LNCAP (cell line): ENCODE measurements around the gene TTC9B.

ENCODE experiments used
- TF ChIP-seq, protein P1 (sequence below): fragments of 450-650 bp; IDR thresholded peaks from 2 replicates; pipeline ENCODE4 v1.5.1; 2017; ENCODE audit warnings: mild to moderate bottlenecking

TTC9B gene

DNA sequence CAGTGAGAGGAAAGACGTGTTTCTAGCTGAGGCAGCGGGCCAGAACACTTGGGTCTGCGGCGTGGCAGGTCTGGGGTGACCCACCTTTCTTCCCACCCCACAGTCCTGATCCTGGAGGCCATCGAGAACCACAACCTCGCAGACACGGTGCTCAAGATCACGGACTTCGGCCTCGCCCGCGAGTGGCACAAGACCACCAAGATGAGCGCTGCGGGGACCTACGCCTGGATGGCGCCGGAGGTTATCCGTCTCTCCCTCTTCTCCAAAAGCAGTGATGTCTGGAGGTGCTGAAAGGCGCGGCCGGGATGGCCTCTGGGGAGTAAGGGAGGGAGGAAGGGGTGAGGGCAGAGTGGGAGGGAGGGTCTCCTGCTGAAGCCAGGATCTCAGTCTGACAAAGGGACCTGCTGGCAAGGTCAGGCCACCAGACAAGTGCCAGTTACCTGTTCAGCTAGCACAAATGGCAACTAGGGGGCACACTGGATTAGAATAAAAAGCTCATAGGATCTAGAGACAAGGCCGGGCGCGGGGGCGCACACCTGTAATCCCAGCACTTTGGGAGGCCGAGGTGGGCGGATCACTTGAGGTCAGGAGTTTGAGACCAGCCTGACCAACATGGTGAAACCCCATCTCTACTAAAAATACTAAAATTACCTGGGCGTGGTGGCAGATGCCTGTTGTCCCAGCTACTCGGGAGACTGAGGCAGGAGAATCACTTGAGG, 19.8 kb downstream of the TTC9B start:
- TF ChIP-seq, protein P1, sequence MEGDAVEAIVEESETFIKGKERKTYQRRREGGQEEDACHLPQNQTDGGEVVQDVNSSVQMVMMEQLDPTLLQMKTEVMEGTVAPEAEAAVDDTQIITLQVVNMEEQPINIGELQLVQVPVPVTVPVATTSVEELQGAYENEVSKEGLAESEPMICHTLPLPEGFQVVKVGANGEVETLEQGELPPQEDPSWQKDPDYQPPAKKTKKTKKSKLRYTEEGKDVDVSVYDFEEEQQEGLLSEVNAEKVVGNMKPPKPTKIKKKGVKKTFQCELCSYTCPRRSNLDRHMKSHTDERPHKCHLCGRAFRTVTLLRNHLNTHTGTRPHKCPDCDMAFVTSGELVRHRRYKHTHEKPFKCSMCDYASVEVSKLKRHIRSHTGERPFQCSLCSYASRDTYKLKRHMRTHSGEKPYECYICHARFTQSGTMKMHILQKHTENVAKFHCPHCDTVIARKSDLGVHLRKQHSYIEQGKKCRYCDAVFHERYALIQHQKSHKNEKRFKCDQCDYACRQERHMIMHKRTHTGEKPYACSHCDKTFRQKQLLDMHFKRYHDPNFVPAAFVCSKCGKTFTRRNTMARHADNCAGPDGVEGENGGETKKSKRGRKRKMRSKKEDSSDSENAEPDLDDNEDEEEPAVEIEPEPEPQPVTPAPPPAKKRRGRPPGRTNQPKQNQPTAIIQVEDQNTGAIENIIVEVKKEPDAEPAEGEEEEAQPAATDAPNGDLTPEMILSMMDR = no peak

DNA sequence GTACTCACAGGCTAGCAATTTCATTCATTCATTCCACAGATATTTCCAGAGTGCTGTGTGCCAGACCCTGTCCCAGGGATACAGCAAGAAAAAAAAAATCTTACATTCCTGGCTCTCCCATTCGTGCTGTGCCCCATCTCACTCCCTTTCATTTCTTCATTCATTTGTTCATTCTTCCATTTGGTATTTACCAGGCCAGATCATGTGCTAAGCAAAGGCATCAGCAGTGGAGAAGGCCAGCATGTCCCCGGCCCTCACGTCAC, 24.7 kb downstream of the TTC9B start:
- TF ChIP-seq, protein P1 = no peak

DNA sequence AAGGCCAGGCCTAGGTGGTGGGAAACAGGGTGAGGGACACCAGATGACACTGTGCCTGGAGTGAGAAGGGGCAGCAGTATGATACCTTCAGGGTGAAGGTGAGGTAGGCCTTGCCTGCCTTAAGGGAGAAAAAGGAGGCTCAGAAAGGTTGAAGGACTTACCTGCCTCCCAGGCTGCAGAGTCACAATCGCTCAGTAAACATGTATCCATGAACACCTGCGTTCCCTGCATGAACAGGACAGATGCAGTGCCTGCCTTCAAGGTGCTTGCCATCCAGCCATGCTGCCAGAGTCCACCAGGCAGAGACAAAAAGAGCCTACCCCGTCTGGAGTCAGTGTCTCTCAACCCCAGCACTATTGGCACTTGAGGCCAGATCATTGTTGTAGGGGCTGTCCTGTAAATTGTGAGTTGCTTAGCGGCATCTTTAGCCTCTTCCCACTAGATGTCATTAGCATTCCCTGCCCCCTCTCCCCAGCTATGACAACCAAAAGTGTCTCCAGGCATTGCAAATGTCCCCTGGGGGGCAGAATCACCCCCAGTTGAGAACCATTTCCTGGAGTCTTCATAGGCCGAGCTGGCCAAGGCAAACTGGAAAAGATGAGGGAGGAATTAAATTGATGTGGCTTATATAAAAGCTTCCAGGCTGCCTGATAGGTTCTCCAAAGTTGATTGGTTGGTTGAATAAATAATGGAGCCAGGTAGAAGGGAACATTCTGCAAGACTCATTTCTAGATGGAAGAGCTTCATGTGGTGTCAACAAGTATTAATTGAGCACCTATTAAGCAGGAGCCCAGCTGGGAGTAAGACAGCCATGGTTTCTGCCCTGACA, 25.2 kb downstream of the TTC9B start:
- TF ChIP-seq, protein P1 = no peak

DNA sequence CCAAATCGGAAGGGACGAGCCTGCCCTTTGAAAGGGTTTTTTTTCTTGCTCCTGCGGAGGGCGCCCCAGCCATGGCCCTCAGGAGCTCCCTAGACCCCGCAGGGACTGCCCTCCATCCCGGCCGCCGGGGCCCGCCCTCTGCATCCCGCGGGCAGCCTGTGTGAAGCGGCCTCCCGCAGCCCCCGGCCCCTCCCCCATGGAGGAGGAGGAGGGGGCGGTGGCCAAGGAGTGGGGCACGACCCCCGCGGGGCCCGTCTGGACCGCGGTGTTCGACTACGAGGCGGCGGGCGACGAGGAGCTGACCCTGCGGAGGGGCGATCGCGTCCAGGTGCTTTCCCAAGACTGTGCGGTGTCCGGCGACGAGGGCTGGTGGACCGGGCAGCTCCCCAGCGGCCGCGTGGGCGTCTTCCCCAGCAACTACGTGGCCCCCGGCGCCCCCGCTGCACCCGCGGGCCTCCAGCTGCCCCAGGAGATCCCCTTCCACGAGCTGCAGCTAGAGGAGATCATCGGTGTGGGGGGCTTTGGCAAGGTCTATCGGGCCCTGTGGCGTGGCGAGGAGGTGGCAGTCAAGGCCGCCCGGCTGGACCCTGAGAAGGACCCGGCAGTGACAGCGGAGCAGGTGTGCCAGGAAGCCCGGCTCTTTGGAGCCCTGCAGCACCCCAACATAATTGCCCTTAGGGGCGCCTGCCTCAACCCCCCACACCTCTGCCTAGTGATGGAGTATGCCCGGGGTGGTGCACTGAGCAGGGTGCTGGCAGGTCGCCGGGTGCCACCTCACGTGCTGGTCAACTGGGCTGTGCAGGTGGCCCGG, 26.1 kb downstream of the TTC9B start:
- TF ChIP-seq, protein P1 = no peak

DNA sequence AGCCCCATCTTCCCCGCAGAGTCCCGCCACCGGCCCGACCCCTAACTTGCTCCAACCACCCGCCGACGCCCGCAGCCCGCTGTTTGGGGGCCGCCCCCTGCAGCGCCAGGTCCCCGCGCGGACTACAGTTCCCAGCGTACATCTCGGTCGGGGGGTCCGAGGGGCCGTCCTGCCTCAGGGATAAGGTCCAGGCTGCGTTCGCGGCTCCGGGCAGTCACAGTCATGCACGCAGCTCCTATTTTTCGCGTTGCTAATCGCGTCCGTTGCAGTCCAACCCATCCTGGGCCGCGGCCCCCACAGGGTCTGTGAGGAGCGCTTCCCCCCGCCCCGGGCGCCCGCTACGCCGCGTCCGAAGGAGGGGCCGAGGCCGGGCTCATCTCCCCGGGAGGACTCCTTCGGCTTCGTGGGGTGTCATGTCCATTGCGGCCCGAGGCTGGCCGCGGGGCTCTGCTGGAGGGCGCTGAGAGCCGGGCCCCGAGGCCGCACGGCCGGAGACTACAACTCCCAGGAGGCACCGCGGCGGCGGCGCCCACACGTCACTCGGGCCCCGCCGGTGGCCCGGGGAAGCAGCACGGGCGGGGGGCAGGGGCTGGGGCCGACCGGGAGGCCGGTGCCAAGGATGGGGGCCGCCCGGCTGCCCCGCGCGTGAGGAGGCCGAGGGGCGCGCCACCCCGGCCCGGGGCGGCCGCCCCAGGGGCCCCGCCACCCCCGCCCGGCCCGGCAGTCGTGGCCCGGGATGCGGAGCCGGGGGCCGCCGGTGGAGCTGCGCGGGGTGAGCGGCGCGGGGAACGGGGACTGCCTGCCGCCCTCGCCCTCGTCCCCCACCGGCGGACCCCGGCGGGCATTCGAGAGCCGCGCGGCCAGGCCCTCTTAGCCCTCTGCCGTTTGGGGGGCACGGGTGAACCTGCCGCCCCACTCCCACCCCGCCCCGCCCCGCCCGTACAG, 27.0 kb downstream of the TTC9B start, which contains the start of gene MAP3K10:
MAP3K10 (plus strand) TSS at position 536 of the 945 bp plus-strand sequence. CDS start 606 bp downstream, outside the sequence.
- TF ChIP-seq, protein P1 = no peak

DNA sequence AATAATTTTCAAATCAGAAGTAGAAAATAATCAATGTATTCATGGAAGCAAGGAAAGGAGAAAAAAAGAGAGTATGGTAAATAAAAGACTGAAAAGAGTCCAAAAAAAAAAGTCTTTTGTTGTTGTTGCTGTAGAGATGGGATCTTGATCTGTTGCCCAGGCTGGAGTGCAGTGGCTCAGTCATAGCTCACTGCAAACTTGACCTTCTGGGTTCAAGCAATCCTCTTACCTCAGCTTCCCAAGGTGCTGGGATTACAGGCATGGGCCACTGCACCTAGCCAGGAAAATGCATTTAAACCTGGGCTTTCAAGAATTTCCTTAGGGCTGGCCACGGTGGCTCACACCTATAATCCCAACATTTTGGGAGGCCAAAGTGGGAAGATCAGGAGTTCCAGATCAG, 33.9 kb downstream of the TTC9B start:
- TF ChIP-seq, protein P1 = no peak
